ENCODE results near the gene GPR158. TPM values are rescaled to one million over a fixed set of nuclear protein-coding genes. Genes with fewer than 3 reads are reported as not detected.
"Not testable (repeated sequence)": the region's sequence is repeated elsewhere in the genome, so short reads cannot be mapped to it uniquely, and the experiment has no call there.

GPR158 gene
- total RNA-seq, 2 donors from 2014 or later: 0.09 to 0.29 TPM

GRCh38 chr10:25356609-25357008 is 181.8 kb downstream of the GPR158 start:
- TF ChIP-seq CTCF (conservative IDR thresholded peaks at IDR 0.05): no peak
- no peaks in the 10 kb centered on the region for H3K4me1 Mint-ChIP-seq

GRCh38 chr10:25357269-25357668 is 182.5 kb downstream of the GPR158 start:
- 86 to 100% methylated on average over 2 to 3 of the region's 3 CpGs for WGBS, 2 experiments (ENCODE audit: insufficient coverage in 1 of 2, insufficient read length in 1 of 2)
- H3K4me1 Mint-ChIP-seq: no peaks in the 10 kb centered on the region
- peaks cover 59% of the 10 kb centered on the region for H3K9me3 Mint-ChIP-seq
- no peak for DNase-seq
- Histone ChIP-seq H3K4me3 (ENCODE audit: low read length) (peak overlapping the region; percentile 23), H3K36me3 (ENCODE audit: control insufficient read depth, insufficient read depth, low read length) (no peaks in the 10 kb centered on the region), H3K27me3 (ENCODE audit: control insufficient read depth, insufficient read depth, low read length, poor library complexity, severe bottlenecking) (no peaks in the 10 kb centered on the region), H3K4me1 (ENCODE audit: control insufficient read depth, insufficient read depth, low read length) (no peaks in the 10 kb centered on the region), H3K9me3 (ENCODE audit: control insufficient read depth, low read length) (peaks cover 43% of the 10 kb centered on the region), H3K9ac (ENCODE audit: extremely low read depth, low read length, poor library complexity, severe bottlenecking) (no peak overlapping the region), H3K27ac (ENCODE audit: low read depth, low read length) (no peak overlapping the region)
- no peak for TF ChIP-seq CTCF (conservative IDR thresholded peaks at IDR 0.05)
- H3K27me3 Mint-ChIP-seq (ENCODE audit: insufficient read depth): no peaks in the 10 kb centered on the region
- no peak overlapping the region for H3K4me3 Mint-ChIP-seq
- H3K27ac Mint-ChIP-seq: no peak overlapping the region
- peaks cover 6% of the 10 kb centered on the region for H3K36me3 Mint-ChIP-seq (ENCODE audit: low read depth)

More at GRCh38 chr10:25356609-25357008, 181.8 kb downstream of the GPR158 start:
- Mint-ChIP-seq H3K27ac (no peak overlapping the region), H3K9me3 (peaks cover 54% of the 10 kb centered on the region), H3K36me3 (ENCODE audit: low read depth) (peaks cover 6% of the 10 kb centered on the region), H3K27me3 (ENCODE audit: insufficient read depth) (no peaks in the 10 kb centered on the region), H3K4me3 (no peak overlapping the region)
- Histone ChIP-seq H3K4me1 (ENCODE audit: control insufficient read depth, insufficient read depth, low read length) (no peaks in the 10 kb centered on the region), H3K9ac (ENCODE audit: extremely low read depth, low read length, poor library complexity, severe bottlenecking) (no peak overlapping the region), H3K4me3 (ENCODE audit: low read length) (no peak overlapping the region), H3K9me3 (ENCODE audit: control insufficient read depth, low read length) (peaks cover 43% of the 10 kb centered on the region), H3K36me3 (ENCODE audit: control insufficient read depth, insufficient read depth, low read length) (no peaks in the 10 kb centered on the region), H3K27me3 (ENCODE audit: control insufficient read depth, insufficient read depth, low read length, poor library complexity, severe bottlenecking) (no peaks in the 10 kb centered on the region), H3K27ac (ENCODE audit: low read depth, low read length) (no peak overlapping the region)
- DNase-seq: no peak
- 93 to 95% methylated on average over 2 of the region's 2 CpGs for whole genome bisulfite sequencing, 2 experiments (ENCODE audit: insufficient coverage in 1 of 2, insufficient read length in 1 of 2)

GRCh38 chr10:25382029-25382810 is 207.4 kb downstream of the GPR158 start:
- Mint-ChIP-seq H3K36me3 (ENCODE audit: low read depth) (peaks cover 3% of the 10 kb centered on the region), H3K4me1 (peaks cover 29% of the 10 kb centered on the region), H3K4me3 (no peak overlapping the region), H3K9me3 (peaks cover 11% of the 10 kb centered on the region), H3K27me3 (ENCODE audit: insufficient read depth) (no peaks in the 10 kb centered on the region), H3K27ac (peak overlapping the region; percentile 66)
- TF ChIP-seq CTCF (conservative IDR thresholded peaks at IDR 0.05): no peak
- peak; percentile 59 for DNase-seq
- WGBS, 2 experiments (ENCODE audit: insufficient coverage in 1 of 2, insufficient read length in 1 of 2): 46 to 58% methylated on average over 4 to 7 of the region's 7 CpGs
- Histone ChIP-seq H3K36me3 (ENCODE audit: control insufficient read depth, insufficient read depth, low read length) (no peaks in the 10 kb centered on the region), H3K4me3 (ENCODE audit: low read length) (peak overlapping the region; percentile 41), H3K9ac (ENCODE audit: extremely low read depth, low read length, poor library complexity, severe bottlenecking) (no peak overlapping the region), H3K4me1 (ENCODE audit: control insufficient read depth, insufficient read depth, low read length) (peaks cover 10% of the 10 kb centered on the region), H3K9me3 (ENCODE audit: control insufficient read depth, low read length) (peaks cover 15% of the 10 kb centered on the region), H3K27ac (ENCODE audit: low read depth, low read length) (no peak overlapping the region), H3K27me3 (ENCODE audit: control insufficient read depth, insufficient read depth, low read length, poor library complexity, severe bottlenecking) (no peaks in the 10 kb centered on the region)

GRCh38 chr10:25382901-25383300 is 208.1 kb downstream of the GPR158 start:
- H3K27me3 ChIP-seq (ENCODE audit: control insufficient read depth, insufficient read depth, low read length, poor library complexity, severe bottlenecking); H3K36me3 ChIP-seq (ENCODE audit: control insufficient read depth, insufficient read depth, low read length); DNase-seq; H3K27ac ChIP-seq (ENCODE audit: low read depth, low read length); H3K9ac ChIP-seq (ENCODE audit: extremely low read depth, low read length, poor library complexity, severe bottlenecking); H3K36me3 Mint-ChIP-seq (ENCODE audit: low read depth); H3K27me3 Mint-ChIP-seq (ENCODE audit: insufficient read depth); H3K4me3 Mint-ChIP-seq: not testable (repeated sequence)
- Histone ChIP-seq H3K4me1 (ENCODE audit: control insufficient read depth, insufficient read depth, low read length) (peaks cover 10% of the 10 kb centered on the region), H3K4me3 (ENCODE audit: low read length) (peak overlapping the region; percentile 5), H3K9me3 (ENCODE audit: control insufficient read depth, low read length) (peaks cover 15% of the 10 kb centered on the region)
- Mint-ChIP-seq H3K9me3 (peaks cover 18% of the 10 kb centered on the region), H3K27ac (peak overlapping the region; percentile 45), H3K4me1 (peaks cover 29% of the 10 kb centered on the region)
- WGBS, 2 experiments (ENCODE audit: insufficient coverage in 1 of 2, insufficient read length in 1 of 2): 83% methylated on average over 7 of the region's 8 CpGs; no CpG with 5 or more reads in 1 of the 2 experiments
